NCI-H1694 (cell line): ENCODE data around the gene KRT73.

Experiments used
- DNase-seq: peaks from one replicate; lab custom pipeline; 2025; lab: John Stamatoyannopoulos, UW

KRT73 gene

DNA sequence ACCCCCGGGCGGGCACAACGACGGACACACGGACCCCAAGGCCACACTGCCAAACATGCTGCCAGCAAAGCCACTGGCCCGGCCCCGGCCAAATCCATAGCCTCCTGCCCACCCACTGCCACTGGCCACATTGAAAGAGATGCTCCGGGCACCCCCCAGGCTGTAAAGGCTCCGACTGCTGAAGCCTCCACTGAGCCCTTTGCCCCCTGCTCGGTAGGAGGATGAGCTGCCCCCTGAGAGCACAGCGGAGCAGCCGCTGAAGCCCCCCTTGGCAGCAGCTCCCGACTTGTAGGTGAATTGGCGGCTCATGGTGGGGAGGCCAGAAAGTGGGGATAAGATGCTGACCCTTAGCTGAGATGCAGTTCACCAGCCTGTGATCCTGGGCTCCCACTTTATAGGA, at the start of gene KRT73:
TSS of gene KRT73 (minus strand) at position 344 of the 400 bp plus-strand sequence. CDS start at position 309, 35 bp downstream.
- DNase-seq: no peak

DNA sequence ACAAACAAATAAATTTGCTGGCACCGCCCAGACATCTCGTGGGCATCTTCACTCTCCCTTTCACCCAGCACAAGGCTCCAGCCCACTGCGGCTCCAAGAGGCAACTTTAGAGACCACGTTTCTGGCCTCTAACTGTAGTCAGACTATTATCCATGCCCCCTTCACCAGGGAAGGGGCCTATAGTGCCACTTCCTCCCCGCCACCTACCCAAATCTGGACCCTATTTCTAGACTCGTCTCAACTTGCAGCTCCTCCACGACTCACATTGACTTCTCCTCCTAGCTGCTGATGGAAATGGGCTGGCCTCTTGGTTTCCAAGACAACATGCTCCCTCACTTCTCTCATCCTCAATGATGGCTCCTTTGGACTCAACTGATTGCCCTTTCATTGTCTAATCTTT, 49.6 kb upstream of the KRT73 start:
- DNase-seq: no peak

DNA sequence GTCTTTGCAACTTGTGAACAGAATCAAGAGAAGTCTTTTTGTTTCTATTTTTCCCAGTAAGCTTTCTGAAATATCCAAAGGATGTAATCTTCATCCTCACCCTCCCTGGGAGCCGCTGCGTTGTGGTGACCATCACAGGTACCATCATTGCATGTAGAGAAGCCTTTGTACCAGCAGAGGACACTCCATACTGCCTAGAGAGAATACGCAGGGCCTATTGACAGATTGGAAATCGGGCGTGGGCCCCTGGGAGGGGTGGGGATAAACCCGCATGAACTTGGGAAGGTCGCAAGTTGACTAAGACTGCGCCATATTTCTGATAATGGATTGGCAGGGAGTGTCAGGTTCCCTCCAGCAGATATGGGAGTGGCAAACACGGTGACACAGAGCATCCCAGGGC, 49.1 kb upstream of the KRT73 start:
- DNase-seq: no peak

DNA sequence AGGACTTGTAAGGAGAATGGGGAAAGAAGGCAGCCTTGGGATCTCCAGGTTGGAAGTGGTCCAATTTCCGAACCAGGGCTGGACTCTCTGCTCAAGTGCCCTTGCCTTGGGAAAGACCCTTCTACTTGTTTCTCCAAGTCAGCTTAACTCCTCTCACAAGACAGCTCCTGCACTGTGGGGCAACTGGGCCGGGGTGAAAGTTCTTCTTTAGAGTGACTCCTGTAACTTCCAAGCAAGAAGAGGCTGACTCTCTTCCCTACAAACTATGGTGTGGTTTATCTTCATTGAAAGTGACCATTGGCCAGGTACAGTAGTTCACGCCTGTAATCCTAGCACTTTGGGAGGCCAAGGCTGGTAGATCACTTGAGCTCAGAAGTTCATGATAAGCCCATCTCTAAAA, 48.1 kb upstream of the KRT73 start:
- DNase-seq: no peak

DNA sequence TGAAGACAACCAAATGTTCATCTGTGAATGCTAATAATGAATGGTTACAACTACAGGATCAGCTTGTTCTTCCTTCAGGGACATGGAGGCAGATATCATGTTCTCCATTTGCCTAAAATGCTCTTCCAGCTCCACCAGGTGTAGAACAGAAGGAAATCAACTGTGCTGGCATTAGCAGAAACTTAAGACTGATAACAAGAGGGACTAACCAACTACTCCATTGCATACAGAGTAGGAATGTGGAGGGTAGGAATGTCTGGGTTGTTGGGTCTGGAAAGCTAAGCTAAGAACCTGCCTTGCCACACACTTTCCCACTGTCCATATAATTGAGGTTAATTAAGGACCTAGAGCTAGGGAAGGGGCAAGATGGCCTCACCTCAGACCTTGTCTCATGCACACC, 45.1 kb upstream of the KRT73 start:
- DNase-seq: no peak

DNA sequence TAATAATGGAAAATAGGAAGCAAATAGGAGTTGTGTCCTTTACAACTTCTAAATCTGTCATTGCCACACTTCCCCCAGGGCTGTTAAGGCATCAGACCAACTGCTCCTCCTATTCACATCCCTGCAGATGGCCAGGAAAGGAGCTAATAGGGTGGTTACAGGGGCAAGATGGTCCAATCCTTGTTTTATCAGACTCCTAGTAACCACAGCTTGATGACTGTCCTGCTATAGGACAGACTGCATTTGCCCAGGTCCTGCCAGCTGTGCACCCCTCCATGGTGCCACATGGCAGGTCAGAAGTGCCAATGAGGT, 44.5 kb upstream of the KRT73 start:
- no peak for DNase-seq

DNA sequence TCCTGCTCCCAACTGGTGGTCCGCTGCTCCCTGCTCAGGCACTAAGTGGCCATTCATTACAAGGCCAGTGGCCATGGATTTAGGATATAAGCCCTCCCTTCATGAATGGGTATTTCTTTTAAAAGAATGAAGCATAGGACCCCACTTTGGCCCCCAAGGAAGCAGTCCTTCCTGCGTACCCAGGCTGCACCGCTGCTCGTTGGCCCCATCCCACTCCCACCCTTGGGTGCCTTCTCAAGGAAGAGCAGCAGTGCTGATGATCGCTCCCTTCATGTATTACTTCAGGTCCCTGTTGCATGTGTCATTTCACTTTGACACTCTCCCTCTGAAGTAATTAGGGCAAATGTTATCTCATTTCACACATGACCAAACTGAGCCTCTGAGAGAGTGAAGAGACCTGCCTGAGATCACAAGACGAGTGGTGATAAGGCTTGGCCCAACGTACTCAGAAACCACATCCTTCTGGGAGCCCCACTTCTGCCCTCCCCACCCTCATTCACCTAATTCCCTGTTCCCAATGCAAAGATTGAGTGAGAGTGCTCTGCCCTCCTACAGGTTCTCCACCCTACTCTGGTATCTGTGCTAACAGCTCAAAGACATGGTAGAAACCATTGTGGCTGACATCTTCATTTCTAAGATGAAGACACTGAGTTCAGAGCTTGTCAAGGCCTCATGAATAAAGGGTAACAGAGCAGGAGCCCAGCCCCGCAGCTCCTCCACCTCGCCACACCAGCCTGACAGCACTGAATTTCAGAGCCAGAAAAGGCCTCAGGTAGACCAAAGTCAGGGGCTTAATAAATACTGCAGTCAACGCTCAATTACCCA, 43.9 kb upstream of the KRT73 start:
- DNase-seq: no peak

DNA sequence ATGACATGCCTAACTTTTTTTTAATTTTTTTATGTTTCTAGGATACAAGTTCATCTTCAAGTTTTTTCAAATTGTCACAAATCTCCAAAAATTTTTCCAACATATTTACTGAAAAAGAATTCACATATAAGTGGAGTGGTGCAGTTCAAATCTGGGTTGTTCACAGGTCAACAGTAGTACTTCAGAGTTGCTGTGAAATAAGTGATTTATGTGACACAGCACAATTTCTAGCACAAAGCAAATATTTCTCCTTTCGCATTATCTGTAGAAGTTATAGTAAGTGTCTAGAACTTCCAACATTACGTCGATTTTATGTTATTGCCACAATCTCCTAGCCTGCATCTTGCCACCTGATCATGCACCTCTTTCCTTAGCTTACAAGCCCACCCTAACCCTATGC, 43.3 kb upstream of the KRT73 start:
- no peak for DNase-seq

DNA sequence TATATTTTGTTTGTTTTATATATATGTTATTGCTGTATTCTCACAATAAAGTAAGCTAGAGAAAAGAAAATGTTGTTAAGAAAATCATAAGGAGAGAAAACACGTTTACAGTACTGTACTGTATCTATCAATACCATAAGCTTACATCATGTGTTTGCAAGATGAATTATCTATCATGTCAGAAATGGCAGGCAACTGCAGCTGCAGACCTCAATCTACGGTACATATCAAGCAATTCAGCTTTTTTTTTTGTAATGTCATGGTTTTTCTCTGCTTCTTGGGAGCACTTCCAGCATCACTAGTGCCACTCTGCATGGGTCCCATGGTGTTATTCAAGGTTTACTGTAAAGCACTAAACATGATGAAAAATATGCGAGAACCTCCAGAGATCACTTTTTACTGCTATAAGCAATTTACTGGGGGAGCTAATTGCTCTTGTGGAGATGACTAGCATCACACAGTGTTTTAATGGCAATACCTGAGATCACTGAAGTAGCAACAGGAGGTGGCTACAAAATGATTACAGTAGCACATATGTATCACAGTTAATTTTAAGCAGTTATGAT, 42.7 kb upstream of the KRT73 start:
- no peak for DNase-seq

DNA sequence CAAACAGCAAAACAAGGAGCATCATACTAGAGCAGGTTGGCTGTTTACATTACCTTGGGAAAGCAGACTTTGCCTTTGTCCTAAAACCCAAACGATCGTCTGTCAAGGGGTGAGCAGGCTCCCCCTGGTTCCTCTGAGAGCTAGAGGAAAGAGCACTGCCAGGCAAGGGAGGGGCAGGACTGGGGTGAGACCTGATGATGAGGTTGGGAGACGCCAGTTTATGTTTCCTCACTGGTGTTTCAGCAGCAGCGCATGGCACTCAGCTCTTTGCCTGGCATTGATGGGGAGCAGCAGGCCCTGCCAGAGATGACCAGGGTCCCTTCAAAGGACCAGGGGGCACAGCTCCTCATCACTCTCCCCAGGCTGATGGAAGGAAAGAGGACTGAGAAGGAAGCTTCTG, 41.6 kb upstream of the KRT73 start:
- no peak for DNase-seq

DNA sequence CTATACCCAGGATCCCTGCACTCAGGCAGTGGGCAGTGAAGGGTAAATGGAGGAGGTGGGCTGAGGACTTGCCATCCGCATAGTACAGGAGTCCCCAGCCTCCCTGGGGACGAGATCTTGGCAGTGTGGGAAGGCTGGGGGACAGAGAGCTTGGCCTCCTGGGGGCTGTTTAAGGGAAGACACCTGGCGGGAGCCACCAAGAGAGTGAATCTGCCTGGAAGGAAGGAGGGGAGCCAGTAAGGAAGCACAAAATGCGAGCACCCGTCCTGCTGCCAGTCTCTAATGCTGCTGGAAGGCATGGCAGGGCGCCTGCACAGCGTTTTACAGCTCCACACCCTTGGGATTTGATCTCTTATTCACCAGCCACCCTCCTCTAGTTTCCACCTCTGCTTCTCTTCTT, 41.0 kb upstream of the KRT73 start:
- no peak for DNase-seq

DNA sequence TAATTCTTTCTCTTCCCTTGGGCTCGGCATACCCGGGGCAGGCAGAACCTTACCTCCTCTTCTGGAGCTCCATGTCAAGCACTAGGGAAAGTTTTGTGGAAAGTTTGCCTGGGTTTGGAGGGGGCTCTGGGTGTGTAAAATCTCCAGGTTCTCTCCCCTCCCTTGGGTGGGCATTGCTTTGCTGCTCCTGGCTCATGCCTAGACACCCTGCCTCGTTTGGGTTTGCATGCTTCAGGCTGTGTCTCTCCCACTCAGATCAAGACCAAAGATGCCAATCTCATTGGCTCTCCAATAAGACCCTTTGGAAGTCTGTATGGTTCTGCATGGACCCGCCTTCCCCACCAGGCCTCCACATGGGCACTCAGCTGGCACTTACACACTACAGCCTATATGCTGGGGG, 39.8 kb upstream of the KRT73 start:
- no peak for DNase-seq

DNA sequence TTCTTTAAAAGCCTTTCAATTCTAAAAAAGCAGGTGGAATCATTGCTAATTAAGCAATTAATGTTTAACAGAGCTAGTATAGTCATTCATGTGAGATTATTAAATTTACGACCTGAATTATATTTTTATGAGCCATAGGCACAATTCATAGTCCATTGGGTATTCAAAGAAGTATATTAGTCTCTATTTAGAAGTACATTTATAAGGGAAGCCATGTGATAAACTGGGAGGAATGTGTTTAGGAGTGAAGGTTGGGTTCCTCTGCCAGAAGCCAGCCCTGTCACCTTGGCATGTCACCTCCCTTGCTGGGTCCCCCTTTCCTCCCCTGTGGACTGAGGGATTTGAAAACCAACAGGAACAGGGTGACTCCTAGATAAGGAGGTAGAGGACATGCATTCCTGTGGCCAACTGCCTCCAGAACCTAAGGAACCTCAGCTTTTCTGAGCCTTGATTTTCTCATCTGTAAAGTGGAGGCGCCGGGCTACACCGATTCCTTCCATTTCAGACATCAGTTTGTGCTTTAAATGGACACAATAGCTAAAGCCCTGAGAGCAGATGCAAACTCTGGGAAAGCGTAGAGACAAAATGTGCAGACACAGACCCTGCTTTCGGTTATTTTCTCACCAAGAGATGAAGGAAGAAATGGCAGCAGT, 39.0 kb upstream of the KRT73 start:
- DNase-seq: no peak

DNA sequence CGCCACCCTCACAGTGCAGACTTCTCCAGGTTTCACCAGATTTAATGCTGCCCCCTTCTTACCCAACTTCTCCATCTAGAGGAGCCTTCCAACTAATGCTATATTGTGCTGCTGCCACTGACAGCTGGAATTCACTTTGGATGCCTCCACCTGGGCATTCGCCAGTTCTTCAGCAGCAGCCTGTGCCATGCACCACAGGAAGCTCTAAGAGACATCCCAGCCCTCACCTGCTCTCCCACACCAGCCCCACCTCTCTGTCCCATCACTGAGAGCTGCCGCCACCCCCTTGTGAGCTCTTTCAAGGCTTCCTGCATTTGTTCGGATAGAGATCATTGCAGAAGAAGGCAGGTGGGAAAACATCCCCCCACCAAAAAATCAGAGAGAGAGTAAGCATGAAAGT, 38.3 kb upstream of the KRT73 start:
- DNase-seq: no peak

DNA sequence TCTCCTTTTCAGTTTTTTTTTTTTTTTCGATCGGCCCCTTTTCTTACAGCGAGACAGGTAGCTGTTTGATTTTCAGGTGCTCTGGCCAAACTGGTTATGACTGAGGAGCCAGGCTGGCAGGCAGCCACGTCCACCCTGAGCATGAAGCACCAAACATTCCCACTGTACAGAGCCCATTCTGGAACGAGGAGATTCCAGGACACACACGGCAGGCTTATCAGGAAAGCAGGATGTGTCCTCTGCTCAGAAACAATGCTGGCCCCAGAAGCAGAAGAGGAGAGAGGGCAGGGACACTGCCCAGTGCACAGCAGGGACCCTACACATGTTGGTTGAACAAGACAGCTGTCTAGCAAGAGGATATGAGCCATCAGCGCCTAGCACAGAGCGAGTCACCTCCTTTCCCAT, 37.4 kb upstream of the KRT73 start:
- no peak for DNase-seq

DNA sequence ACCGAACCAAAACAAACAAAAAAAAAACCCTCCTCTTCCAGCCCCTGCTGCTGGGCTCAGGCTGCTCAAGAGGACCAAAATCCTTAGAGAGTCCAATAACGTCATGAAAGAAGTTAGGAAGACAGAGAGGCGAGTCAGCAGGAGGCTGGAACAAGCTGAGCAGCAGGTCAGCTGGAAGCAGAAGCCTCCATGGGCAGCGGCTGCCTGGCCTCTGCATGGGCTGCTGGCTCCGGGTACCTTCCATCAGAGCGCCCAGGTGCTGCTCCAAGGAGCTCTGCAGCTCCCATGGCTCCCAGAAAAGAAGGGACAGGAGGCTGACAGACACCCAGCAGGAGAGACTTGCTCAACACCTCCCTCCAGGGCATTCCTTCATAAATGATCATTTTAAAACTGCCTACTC, 36.9 kb upstream of the KRT73 start:
- DNase-seq: no peak

DNA sequence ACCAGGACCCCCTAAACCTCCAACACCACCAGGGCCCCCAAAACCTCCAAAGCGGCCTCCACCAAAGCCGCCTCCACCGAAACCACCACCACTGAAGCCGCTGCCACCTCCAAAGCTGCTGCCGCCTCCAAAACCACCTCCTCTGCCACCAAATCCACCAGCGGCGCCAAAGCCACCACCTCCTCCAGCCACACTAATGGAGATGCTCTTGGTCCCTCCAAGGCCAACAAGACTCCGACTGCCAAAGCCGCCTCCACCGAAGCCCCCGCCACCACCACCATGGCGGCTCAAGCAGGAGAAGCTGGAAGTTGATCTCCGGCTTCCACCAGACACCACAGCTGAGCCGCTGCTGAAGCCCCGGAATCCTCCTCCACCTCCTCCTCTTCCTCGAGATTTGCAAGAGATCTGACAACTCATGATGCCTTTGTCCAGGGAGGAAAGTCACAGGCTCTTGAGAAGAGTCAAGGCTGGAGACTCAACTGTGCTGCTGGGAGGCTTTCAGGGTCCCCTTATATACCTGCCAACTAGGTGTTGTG, 33.4 kb upstream of the KRT73 start, which contains the start of gene KRT2:
TSS of gene KRT2 (minus strand) at position 486 of the 536 bp plus-strand sequence. CDS start at position 417, 69 bp downstream.
- no peak for DNase-seq

DNA sequence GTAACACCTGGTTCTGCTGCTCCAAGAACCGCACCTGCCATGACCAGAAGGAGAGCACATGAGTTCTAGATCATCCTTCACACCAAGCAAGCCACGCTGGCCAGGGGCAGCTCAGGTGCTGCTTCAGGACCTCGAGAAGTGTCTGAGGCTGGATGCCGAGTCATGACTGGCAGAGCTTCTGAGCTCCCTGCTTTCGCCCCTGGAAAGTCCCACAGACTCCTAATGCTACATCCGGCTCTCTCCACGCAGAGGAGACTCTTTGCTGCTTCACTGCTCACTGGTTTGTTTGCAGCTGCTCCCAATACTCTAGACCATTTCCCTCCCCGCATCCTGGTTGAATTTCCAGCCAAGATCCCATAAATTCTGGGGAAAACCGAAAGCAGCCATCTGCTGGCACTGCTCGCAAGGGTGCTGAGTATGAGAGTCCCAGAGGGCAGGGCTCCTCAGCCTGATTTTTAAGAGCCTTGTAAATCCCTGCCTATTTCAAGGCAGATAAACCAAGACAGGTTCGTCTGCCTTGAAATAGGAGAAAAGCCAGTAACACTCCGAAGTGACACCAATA, 32.2 kb upstream of the KRT73 start:
- DNase-seq: peak; percentile 36

DNA sequence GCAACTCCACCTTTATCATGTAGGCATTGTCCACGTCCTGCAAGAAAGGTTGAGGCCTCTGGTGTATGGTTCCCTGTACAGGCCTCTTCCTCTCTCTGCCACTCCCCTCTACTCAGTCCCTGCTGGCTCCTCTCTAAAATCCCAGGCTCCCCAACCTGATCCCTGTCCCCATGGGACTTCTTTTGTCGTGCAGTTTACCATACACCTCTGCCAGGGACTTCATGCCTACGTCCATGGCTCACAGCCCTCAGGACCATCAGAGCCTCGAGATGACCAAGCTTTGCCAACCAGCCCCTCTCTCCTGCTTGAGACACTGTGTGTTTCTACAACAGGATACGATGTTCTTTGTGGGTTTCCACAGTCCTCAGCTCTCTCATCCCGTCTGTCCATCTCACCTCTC, 30.7 kb upstream of the KRT73 start:
- no peak for DNase-seq

DNA sequence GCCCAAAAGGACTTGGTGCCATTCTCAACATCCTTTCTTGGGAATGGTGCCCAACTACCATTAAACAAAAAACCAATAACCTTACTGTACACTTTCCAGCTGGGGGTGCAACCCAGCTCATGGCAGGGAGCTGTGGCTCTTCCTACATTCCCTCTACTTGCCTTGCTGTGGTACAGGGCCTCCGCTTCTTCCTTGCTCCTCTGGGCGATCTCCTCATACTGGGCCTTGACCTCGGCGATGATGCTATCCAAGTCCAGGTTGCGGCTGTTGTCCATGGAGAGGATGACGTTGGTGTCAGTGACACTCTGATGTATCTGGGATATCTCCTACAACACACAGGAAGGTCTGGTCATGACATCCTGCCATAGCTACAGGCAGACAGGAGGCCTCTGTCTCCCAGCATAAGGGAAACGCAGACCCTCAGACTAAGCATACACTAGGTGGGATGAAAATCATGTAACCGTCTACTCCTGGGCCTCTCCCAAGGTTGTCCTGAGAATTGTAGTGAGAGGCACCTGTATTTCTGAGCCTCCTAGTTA, 29.7 kb upstream of the KRT73 start:
- DNase-seq: no peak

DNA sequence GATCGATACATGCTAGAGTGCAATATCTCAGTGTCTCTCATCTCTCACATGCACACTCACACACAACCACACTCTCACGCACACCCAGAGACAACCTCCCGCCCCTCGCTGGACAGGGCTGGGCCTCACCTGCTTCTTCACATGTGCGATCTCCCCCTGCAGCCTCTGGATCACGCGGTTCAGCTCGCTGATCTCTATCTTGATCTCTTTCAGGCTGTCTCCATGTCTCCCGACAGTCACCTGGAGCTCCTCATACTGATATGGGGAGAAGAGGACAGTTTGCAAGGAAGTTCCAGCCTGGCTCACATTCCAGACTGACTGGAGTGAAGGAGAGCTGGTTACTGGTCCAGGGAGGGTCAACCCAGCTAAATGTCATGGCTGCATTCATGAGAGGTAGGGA, 29.2 kb upstream of the KRT73 start:
- DNase-seq: no peak

DNA sequence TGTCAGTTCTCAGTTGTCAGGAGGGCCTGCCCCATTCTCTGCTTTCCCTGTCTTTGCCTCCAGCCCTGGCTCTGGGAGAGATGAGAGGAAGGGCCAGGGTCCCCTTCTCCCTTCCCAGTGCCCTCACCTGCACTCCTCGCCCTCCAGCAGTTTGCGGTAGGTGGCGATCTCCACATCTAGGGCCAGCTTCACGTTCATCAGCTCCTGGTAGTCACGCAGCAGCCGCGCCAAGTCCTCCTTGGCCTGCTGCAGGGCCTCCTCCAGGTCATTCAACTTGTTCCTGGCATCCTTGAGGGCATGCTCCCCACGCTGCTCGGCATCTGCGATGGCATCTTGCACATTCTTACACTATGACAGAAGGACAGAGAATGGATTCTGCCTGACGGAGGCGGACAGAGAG, 28.3 kb upstream of the KRT73 start:
- DNase-seq: no peak

DNA sequence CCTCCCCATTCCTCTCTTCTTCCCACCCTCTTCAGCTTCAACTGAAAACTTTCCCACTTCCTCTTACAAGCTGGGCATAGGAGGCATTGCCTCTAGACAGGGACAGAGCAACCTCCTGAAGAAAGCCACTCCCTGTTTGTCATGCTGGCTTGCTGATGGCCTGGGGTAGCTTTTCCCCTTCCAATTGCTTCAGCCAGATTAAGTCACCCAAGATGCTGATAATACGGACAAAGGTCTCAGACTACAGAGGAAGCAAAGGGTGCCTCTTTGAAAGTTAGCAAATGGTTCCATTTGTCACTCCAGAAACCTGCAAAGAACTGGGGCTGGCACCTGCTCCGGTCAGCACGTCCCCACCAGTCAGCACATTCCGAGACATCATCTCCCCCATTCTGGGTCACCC, 27.6 kb upstream of the KRT73 start:
- DNase-seq: no peak
